Muscle layer of duodenum (tissue), 2 donors: ENCODE results near the gene GOLT1A.

ENCODE experiments used
- H3K27ac ChIP-seq: one replicate; pipeline ENCODE4 v1.7.0; 2013; ENCODE audit warnings: mild to moderate bottlenecking, low read length
- H3K27me3 ChIP-seq: one replicate; pipeline ENCODE4 v1.7.0; 2013; ENCODE audit warnings: low read depth, mild to moderate bottlenecking, control low read depth, low read length
- H3K36me3 ChIP-seq, 2 donors: one replicate each; pipeline ENCODE4 v1.7.0; 2013; ENCODE audit warnings: low read length in 2 of 2, control low read depth in 1 of 2, mild to moderate bottlenecking in 1 of 2; ENCODE audit not compliant: insufficient read depth in 2 of 2, control insufficient read depth in 1 of 2
- H3K4me1 ChIP-seq, 2 donors: one replicate each; pipeline ENCODE4 v1.7.0; 2013; ENCODE audit warnings: low read length in 2 of 2, mild to moderate bottlenecking in 2 of 2, control low read depth in 1 of 2, moderate library complexity in 1 of 2; ENCODE audit not compliant: insufficient read depth in 2 of 2, control insufficient read depth in 1 of 2
- H3K4me3 ChIP-seq, 2 donors: one replicate each; pipeline ENCODE4 v1.7.0; 2013; ENCODE audit warnings: low read length in 2 of 2, low read depth in 1 of 2, mild to moderate bottlenecking in 1 of 2
- H3K9me3 ChIP-seq, 2 donors: one replicate each; pipeline ENCODE4 v1.7.0; 2013; ENCODE audit warnings: low read length in 2 of 2, control low read depth in 1 of 2, mild to moderate bottlenecking in 1 of 2; ENCODE audit not compliant: control insufficient read depth in 1 of 2
- donor health status: healthy.

Gene GOLT1A

DNA sequence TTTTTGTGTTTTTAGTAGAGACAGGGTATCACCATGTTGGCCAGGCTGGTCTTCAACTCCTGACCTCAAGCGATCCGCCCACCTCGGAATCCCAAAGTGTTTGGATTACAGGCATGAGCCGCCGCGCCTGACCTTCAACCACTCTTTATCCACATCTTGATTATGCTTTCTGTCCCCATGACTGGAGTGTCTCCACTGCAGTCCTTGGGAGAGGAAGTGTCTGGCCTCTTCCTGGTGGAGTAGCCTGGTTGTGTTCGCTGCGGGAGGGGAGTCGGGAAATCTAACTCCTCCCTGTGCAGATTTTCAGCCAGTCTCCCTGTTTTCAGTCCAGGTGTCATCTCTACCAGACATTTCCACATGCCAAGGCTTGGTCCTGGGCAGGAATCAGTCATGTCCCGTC lies 27.2 kb downstream of the GOLT1A start:
- Histone ChIP-seq H3K4me3 (no peak overlapping the region), H3K4me1 (no peaks in the 10 kb centered on the region), H3K9me3 (no peaks in the 10 kb centered on the region), H3K27me3 (peaks cover 7% of the 10 kb centered on the region), H3K27ac (no peak overlapping the region), H3K36me3 (no peaks in the 10 kb centered on the region)

DNA sequence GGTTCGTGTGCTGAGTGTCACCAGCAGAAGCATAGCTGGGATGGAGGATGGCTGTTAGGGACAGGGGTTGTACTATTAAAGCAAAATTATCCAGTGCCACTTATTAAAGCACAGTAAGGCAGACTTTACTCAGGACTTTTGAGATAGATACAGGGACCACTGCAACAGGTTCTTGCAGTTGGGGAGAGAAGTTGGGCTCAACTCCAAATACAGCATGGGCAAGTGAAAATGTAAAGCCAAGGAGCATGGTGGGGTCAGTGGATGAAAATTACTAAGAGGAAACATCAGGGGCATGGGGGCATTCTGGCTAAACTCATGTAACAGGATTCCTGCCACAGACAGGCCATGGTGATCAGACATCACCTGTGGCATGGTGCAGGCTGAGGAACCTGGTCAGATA lies 32.7 kb downstream of the GOLT1A start:
- Histone ChIP-seq H3K27ac (no peak overlapping the region), H3K4me1 (no peaks in the 10 kb centered on the region), H3K36me3 (no peaks in the 10 kb centered on the region), H3K9me3 (no peaks in the 10 kb centered on the region), H3K27me3 (no peaks in the 10 kb centered on the region), H3K4me3 (no peak overlapping the region)

DNA sequence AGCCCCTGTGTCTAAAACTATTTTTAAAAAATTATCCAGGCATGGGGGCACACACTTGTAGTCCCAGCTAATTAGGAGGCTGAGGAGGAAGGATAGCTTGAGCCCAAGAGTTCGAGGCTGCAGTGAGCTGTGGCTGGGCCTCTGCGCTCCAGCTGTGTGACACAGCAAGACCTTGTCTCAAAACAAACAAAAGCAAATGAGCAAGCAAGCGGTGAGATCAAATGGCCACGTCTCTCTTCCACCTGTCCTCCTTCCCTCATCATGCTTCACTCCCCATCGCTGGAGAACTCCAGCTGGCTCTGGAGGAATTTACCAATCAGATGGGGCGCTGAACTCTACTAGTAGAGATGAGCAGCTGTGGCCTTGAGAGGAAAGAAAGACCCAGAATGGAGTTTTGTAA lies 33.7 kb downstream of the GOLT1A start:
- H3K27ac ChIP-seq = no peak overlapping the region

DNA sequence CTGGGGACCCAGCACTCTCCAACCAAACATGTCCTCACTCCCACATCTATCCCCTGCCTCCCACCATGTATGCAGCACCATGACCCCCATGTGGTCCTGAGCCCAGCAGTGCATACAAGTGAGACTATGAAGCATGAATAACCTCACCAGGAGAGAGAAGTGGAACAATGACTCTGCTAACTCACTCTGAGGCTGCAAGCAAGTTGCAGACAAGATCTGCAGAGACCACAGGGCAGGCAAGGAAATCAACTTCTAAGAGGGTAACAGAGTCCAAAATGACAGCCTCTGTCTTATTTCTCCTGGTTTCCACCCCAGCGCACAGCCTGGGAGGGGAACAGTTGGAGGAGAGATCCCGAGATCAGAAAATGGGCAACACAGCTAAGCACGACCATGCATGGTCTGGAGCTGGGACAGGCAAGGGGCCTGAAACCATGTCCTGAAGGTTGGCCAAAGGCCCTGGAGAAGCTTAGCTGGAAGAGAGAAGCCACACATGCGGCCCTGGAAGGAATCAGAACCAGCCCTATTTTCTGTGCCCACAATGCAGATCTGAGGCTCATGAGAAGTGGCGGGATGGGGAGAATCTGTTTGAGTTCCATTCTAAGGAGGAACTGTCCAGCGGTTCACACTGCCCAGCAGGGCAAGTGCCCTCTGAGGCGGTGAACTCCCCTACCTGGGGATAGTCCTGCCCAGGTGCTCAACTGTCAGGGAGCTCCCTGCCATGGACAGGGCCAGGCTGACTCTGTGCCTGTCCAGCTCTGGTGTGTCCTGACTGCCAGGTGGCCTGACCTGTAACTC lies 35.1 kb downstream of the GOLT1A start:
- Histone ChIP-seq H3K4me1 (no peaks in the 10 kb centered on the region), H3K27ac (no peak overlapping the region), H3K27me3 (no peaks in the 10 kb centered on the region), H3K4me3 (no peak overlapping the region), H3K36me3 (no peaks in the 10 kb centered on the region), H3K9me3 (no peaks in the 10 kb centered on the region)

More for the DNA sequence above, 33.7 kb downstream of the GOLT1A start:
- H3K4me3 ChIP-seq = no peak overlapping the region
- no peaks in the 10 kb centered on the region for H3K36me3 ChIP-seq
- H3K27me3 ChIP-seq = no peaks in the 10 kb centered on the region
- no peaks in the 10 kb centered on the region for H3K4me1 ChIP-seq
- H3K9me3 ChIP-seq = no peaks in the 10 kb centered on the region

DNA sequence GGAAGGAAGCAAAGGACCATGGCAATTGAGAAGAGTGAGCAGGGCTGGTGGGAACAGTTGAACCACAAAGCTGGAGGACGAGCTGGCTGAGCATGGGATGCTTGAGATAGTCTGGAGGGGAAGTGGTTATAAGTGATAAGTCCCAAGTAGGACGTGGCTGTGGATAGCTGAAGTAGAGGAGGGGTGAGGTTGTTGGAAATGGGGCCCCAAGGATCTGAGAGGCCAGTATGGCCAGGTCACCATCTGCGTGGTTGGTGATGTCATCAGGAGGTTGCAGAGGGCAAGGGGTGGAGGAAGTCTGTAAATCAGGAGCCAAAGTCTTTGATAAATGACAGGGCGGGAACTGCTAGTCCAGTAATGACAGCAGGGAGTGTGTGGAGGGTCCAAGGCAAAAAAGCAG lies 36.7 kb downstream of the GOLT1A start:
- no peaks in the 10 kb centered on the region for H3K9me3 ChIP-seq
- no peak overlapping the region for H3K4me3 ChIP-seq
- H3K4me1 ChIP-seq = no peaks in the 10 kb centered on the region
- no peaks in the 10 kb centered on the region for H3K27me3 ChIP-seq
- H3K27ac ChIP-seq = no peak overlapping the region
- H3K36me3 ChIP-seq = no peaks in the 10 kb centered on the region

DNA sequence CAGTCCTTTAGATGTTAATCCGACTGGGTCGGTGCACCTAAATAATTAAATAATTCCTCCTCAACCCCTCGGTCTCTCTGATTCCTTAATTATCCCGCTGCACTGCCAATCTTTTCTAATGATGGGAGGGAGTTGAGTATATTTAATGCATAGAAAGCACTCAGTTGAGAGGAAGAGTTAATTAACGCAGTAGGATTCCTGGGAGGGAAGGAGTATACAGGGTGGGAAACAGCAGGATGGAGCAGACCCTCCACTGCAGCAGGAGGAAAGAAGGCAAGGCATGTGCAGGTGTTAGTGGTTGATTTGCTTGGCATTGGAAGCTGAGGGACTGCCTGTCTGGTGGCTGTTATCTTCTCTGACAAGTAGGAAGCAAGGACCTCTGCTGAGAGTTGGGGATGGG lies 37.7 kb downstream of the GOLT1A start:
- no peak overlapping the region for H3K4me3 ChIP-seq
- H3K27ac ChIP-seq = no peak overlapping the region
- no peaks in the 10 kb centered on the region for H3K27me3 ChIP-seq
- H3K36me3 ChIP-seq = no peaks in the 10 kb centered on the region
- H3K9me3 ChIP-seq = no peaks in the 10 kb centered on the region
- no peaks in the 10 kb centered on the region for H3K4me1 ChIP-seq

DNA sequence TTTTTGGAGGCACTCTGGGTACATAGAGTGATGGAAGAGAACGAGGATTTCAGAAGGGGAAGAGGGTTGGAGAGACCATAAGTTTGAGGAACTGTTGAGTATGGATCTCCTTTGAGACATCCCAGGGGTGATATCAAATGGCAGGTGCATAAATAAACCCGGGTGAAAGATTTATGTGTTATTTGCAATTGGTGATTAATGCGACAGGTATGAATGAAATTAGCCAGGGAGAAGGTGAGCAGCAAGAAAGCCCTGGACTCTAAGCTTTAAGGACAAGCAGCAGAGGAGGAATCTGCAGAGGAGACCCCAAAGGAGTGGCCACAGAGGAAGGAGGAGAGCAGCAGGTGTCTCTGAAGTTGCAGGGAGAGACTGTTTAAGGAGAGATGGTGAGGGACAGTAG lies 38.8 kb downstream of the GOLT1A start:
- no peak overlapping the region for H3K27ac ChIP-seq
- H3K36me3 ChIP-seq = no peaks in the 10 kb centered on the region
- no peaks in the 10 kb centered on the region for H3K4me1 ChIP-seq
- H3K9me3 ChIP-seq = peaks cover 0 to 9% of the 10 kb centered on the region in 2 donors
- H3K27me3 ChIP-seq = no peaks in the 10 kb centered on the region
- no peak overlapping the region for H3K4me3 ChIP-seq

DNA sequence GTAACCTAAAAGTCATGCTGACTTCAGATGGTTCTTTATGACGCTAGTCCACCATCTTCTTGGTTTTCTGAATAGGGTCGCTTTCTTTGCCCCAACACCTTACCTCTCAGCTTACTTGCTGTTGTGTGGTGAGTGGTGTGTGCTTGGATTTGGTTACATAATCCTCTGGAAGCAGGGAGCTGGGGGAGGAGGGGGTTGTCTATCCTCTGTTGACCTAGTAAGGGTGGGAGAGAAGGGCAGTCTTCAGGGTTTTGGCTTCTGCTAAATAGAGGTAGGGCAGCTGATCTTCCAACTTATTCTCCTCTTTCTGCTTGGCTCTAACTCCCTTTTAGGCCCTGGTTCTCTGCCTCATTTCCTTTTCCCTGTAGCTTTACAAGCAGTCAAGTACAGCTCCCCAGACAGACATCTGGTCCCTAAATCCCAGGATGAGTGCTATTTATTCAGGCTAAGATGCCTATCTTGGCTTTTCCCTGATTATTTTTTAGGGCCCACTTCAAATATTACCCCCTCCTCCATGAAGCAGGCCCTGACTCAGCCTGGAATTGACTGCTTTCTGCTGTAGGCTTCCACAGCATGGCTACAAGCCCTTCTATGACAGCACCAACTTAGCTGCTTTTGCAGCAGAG lies 41.3 kb downstream of the GOLT1A start:
- no peaks in the 10 kb centered on the region for H3K27me3 ChIP-seq
- H3K9me3 ChIP-seq = peaks cover 0 to 16% of the 10 kb centered on the region in 2 donors
- no peak overlapping the region for H3K4me3 ChIP-seq
- H3K27ac ChIP-seq = no peak overlapping the region
- H3K36me3 ChIP-seq = no peaks in the 10 kb centered on the region
- no peaks in the 10 kb centered on the region for H3K4me1 ChIP-seq

DNA sequence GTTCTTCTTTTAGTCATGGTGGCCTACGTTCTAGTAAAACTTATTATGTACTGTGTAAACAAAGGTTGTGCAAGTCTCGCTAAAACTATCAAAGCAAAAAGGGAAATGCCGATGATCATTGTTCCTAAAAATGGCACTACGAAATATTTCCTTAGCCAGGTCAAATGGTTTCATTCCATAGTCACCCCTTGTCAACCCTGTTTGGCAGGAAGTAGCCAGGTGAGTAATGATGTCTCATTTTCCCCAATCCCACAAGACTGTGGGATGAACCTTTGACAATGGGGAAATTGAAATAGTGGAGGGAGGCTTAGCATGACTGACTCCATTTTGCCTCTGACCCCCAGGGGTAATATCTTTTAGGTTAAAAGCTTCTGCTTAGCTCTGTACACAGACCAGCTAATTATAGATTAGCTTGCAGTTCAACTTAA lies 42.0 kb downstream of the GOLT1A start:
- H3K36me3 ChIP-seq = no peaks in the 10 kb centered on the region
- no peak overlapping the region for H3K27ac ChIP-seq
- no peak overlapping the region for H3K4me3 ChIP-seq
- no peaks in the 10 kb centered on the region for H3K27me3 ChIP-seq
- no peaks in the 10 kb centered on the region for H3K4me1 ChIP-seq
- peaks cover 0 to 16% of the 10 kb centered on the region in 2 donors for H3K9me3 ChIP-seq

DNA sequence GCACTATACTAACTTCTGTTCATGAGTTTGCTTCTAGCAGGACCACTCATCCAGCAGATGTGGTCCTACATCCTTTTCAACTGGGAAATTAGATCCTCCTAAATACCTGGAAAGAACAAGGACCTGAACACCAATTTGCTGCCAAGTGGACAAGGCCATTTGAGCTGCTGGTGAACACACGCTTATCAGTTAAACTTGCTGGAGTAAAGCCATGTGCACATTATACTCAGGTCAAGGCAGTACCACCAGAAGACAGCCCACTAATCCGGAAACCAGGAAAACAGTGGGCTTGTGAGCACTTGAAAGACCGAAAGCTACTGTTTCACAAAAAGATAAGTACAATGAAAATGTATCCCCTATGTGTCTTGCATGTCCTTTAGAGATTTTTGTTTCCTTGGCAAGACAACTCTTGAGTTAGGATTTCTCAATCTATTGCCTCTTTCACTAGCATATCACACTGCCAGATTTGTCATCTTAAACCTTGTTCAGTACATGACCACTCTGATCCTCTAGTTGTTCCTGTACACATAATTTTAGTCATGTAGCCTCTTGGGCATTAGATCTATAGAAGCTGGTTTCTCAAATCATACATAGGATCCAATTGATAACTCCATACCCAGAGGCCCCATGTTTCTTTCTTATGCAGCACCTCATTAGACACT lies 43.2 kb downstream of the GOLT1A start:
- H3K4me1 ChIP-seq = no peaks in the 10 kb centered on the region
- H3K27ac ChIP-seq = no peak overlapping the region
- no peak overlapping the region for H3K4me3 ChIP-seq
- H3K9me3 ChIP-seq = peaks cover 0 to 16% of the 10 kb centered on the region in 2 donors
- no peaks in the 10 kb centered on the region for H3K27me3 ChIP-seq
- no peaks in the 10 kb centered on the region for H3K36me3 ChIP-seq

DNA sequence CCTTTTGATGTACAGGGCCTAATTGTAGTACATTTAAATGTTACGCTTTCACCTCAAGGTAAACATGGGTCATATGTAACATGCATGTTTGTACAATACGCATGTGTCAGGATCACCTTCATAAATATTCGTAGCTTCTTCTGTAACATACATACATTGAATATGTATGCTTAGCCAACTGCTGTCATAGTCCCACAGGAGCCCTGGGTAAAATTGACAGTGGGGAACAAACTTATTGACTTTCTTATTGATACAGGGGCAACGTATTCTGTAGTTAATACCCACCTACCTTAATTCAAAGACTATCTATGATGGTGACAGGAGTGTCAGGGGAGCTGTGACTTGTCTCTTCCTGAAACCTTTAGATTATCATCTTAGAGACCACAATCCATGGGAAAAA lies 43.9 kb downstream of the GOLT1A start:
- Histone ChIP-seq H3K27ac (no peak overlapping the region), H3K27me3 (no peaks in the 10 kb centered on the region), H3K4me3 (no peak overlapping the region), H3K9me3 (peaks cover 0 to 16% of the 10 kb centered on the region in 2 donors), H3K36me3 (no peaks in the 10 kb centered on the region), H3K4me1 (no peaks in the 10 kb centered on the region)
